OCI-LY3 (cell line): ENCODE results near the gene ZDHHC24.
"Not testable (repeated sequence)": the region's sequence is repeated elsewhere in the genome, so short reads cannot be mapped to it uniquely, and the experiment has no call there.

Source experiments
- H2AFZ ChIP-seq: fragments of 200-600, 300-600 bp; shearing (Covaris generic); 2 replicates; pipeline ENCODE4 v1.6.0; 2014; ENCODE audit warnings: antibody characterized with exemption, low read depth, low read length
- H3K27ac ChIP-seq: fragments of 200-600, 300-600 bp; sonication (generic); 2 replicates; pipeline ENCODE4 v1.5.1; 2014; ENCODE audit warnings: mild to moderate bottlenecking, low read length, moderate library complexity, mixed read lengths
- H3K27me3 ChIP-seq: fragments of 200-600, 300-600 bp; sonication (generic); 2 replicates; pipeline ENCODE4 v1.6.1; 2014; ENCODE audit warnings: low read depth, low read length, mixed read lengths
- H3K36me3 ChIP-seq: fragments of 200-600, 300-600 bp; sonication (generic); replicated peaks from 2 replicates; pipeline ENCODE3; 2014; ENCODE audit warnings: low read depth, low read length, mixed read lengths
- H3K4me1 ChIP-seq: fragments of 300-600, 200-600 bp; sonication (generic); 2 replicates; pipeline ENCODE4 v1.6.1; 2014; ENCODE audit warnings: low read length, mixed read lengths
- H3K4me2 ChIP-seq: fragments of 200-600, 300-600 bp; sonication (generic); 2 replicates; pipeline ENCODE4 v1.6.1; 2014; ENCODE audit warnings: low read length, mixed read lengths
- H3K4me3 ChIP-seq: fragments of 300-600, 200-600 bp; sonication (generic); 2 replicates; pipeline ENCODE4 v1.5.1; 2014; ENCODE audit warnings: antibody characterized with exemption, mild to moderate bottlenecking, low read length, moderate library complexity
- H3K79me2 ChIP-seq: fragments of 300-600, 200-600 bp; shearing (Covaris generic); 2 replicates; pipeline ENCODE4 v1.6.1; 2014; ENCODE audit warnings: mild to moderate bottlenecking, low read length, mixed read lengths
- H3K9ac ChIP-seq: fragments of 300-600, 200-600 bp; shearing (Covaris generic); 2 replicates; pipeline ENCODE4 v1.6.0; 2014; ENCODE audit warnings: mild to moderate bottlenecking, low read length, moderate library complexity
- H3K9me3 ChIP-seq: fragments of 200-600, 300-600 bp; shearing (Covaris generic); 2 replicates; pipeline ENCODE4 v1.6.1; 2014; ENCODE audit warnings: low read length, mixed read lengths; ENCODE audit not compliant: insufficient read depth
- H4K20me1 ChIP-seq: fragments of 200-600, 300-600 bp; sonication (generic); 2 replicates; pipeline ENCODE4 v1.6.1; 2016; ENCODE audit warnings: low read length, mixed read lengths; ENCODE audit not compliant: insufficient read depth
- CTCF ChIP-seq: fragments of 200-600, 300-600 bp; sonication (generic); IDR thresholded peaks from 2 replicates; pipeline ENCODE4 v1.5.1; 2014; ENCODE audit warnings: antibody characterized with exemption, low read length, low read depth
- EZH2phosphoT487 ChIP-seq: fragments of 200-600 bp; shearing (Covaris generic); IDR thresholded peaks from 2 replicates; pipeline ENCODE4 v1.6.1; 2018; ENCODE audit warnings: antibody characterized with exemption, mixed run types, low read depth

The ZDHHC24 gene

GRCh38 chr11:66592457-66593302 is 46.8 kb upstream of the ZDHHC24 start, which contains the start of the genes CCDC87 and CCS:
TSS of gene CCDC87 (minus strand) at chr11:66593063. CDS start at chr11:66593015, 48 bp downstream.
TSS of gene CCS (plus strand) at chr11:66593185. CDS start at chr11:66593262, 77 bp downstream.
- Histone ChIP-seq H4K20me1 (no peaks in the 10 kb centered on the region), H3K36me3 (peaks cover 4% of the 10 kb centered on the region), H3K9me3 (no peaks in the 10 kb centered on the region), H3K27ac (peak within 1 kb of the TSS; percentile 26; the same call in 1 of the 2 replicates), H3K27me3 (no peaks in the 10 kb centered on the region), H3K4me2 (peak within 1 kb of the TSS; percentile 91), H3K79me2 (peaks cover 9% of the 10 kb centered on the region), H2AFZ (peak within 1 kb of the TSS; percentile 80), H3K9ac (peak within 1 kb of the TSS; percentile 91), H3K4me3 (peak within 1 kb of the TSS; percentile 88), H3K4me1 (peaks cover 10% of the 10 kb centered on the region)
- TF ChIP-seq CTCF (peak; percentile 56), EZH2phosphoT487 (no peak)

- Histone ChIP-seq H3K4me2 (no peak overlapping the region), H2AFZ (no peak overlapping the region), H3K27ac (no peak overlapping the region), H3K27me3 (no peaks in the 10 kb centered on the region), H3K36me3 (no peaks in the 10 kb centered on the region), H3K79me2 (peaks cover 9% of the 10 kb centered on the region), H4K20me1 (no peaks in the 10 kb centered on the region), H3K4me3 (no peak overlapping the region), H3K4me1 (peaks cover 10% of the 10 kb centered on the region), H3K9ac (no peak overlapping the region), H3K9me3 (no peaks in the 10 kb centered on the region)
- TF ChIP-seq EZH2phosphoT487 (no peak), CTCF (no peak)
These were observed 45.3 kb upstream of the ZDHHC24 start for GRCh38 chr11:66591175-66591574.

- Histone ChIP-seq H3K36me3 (no peaks in the 10 kb centered on the region), H2AFZ (no peak overlapping the region), H4K20me1 (no peaks in the 10 kb centered on the region), H3K9ac (no peak overlapping the region), H3K4me3 (no peak overlapping the region), H3K9me3 (no peaks in the 10 kb centered on the region), H3K4me1 (peaks cover 10% of the 10 kb centered on the region), H3K4me2 (no peak overlapping the region), H3K79me2 (peaks cover 9% of the 10 kb centered on the region), H3K27ac (no peak overlapping the region), H3K27me3 (no peaks in the 10 kb centered on the region)
- TF ChIP-seq CTCF: no peak
- no peak for TF ChIP-seq EZH2phosphoT487
These were observed 44.3 kb upstream of the ZDHHC24 start for GRCh38 chr11:66589996-66590675.

- H3K4me2 ChIP-seq, H3K9ac ChIP-seq, H3K9me3 ChIP-seq, H3K27ac ChIP-seq, H4K20me1 ChIP-seq, H3K27me3 ChIP-seq, H2AFZ ChIP-seq, H3K4me3 ChIP-seq, H3K36me3 ChIP-seq, H3K79me2 ChIP-seq: not testable (repeated sequence)
- peaks cover 10% of the 10 kb centered on the region for H3K4me1 ChIP-seq
These were observed 43.5 kb upstream of the ZDHHC24 start for GRCh38 chr11:66589315-66589714.
